Neural cell (in vitro differentiated cells): Measurements from ENCODE around the gene METAP1D.

Experiments used
- CTCF ChIP-seq: fragments of 450-650 bp; IDR thresholded peaks from 2 replicates; pipeline ENCODE4 v1.5.1; 2014; ENCODE audit warnings: antibody characterized with exemption, mild to moderate bottlenecking, moderate library complexity; ENCODE audit not compliant: poor library complexity, severe bottlenecking
- EZH2 ChIP-seq: fragments of 200-600, 300-800 bp; shearing (Covaris generic), sonication (generic); IDR thresholded peaks from 2 replicates; pipeline ENCODE4 v1.6.1; 2014; ENCODE audit warnings: antibody characterized with exemption, low read length, borderline replicate concordance, mild to moderate bottlenecking; ENCODE audit not compliant: insufficient read depth, poor library complexity, severe bottlenecking
- RAD21 ChIP-seq: fragments of 450-650 bp; conservative IDR thresholded peaks from 2 replicates; pipeline ENCODE4 v1.6.1; 2014; ENCODE audit warnings: antibody characterized with exemption, mild to moderate bottlenecking, moderate library complexity

DNA sequence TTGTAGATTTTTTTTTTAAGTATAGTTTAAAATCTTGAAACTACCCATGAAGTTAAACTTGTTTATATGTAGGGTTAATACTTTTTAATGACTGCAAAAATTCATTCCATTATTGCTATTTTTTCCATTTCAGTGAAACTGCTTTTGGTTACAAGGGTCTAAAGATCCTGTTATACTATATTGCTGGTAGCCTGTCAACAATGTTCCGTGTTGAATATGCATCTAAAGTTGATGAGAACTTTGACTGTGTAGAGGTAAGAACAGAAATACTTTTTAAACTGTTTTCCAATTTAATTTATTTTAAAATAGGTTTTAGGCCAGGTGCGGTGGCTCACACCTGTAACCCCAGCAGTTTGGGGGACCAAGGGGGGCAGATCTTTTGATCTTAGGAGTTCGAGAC lies 47.0 kb upstream of the METAP1D start:
- no peak for TF ChIP-seq EZH2
- no peak for TF ChIP-seq RAD21
- no peak for TF ChIP-seq CTCF
